WI38 (cell line): Measurements from ENCODE around the gene GSG1L.

Experiments
- H3K4me3 ChIP-seq: 2 replicates; pipeline ENCODE4 v1.5.1; 2011; ENCODE audit warnings: low read depth, mild to moderate bottlenecking, control low read depth, low read length
- CTCF ChIP-seq: IDR thresholded peaks from 2 replicates; pipeline ENCODE4 v1.5.1; 2012; ENCODE audit warnings: low read depth, mild to moderate bottlenecking, control low read depth, low read length

Gene GSG1L

GRCh38 chr16:28014851-28015250 is 48.7 kb downstream of the GSG1L start:
- TF ChIP-seq CTCF: no peak
- no peak overlapping the region for H3K4me3 ChIP-seq

- H3K4me3 ChIP-seq: no peak overlapping the region
- TF ChIP-seq CTCF: no peak
These were observed 49.6 kb downstream of the GSG1L start for GRCh38 chr16:28013878-28014277.

GRCh38 chr16:28013392-28013791 is 50.1 kb downstream of the GSG1L start:
- no peak for TF ChIP-seq CTCF
- H3K4me3 ChIP-seq: no peak overlapping the region

- no peak for TF ChIP-seq CTCF
- H3K4me3 ChIP-seq: no peak overlapping the region
These were observed 51.5 kb downstream of the GSG1L start for GRCh38 chr16:28011971-28012445.

- no peak overlapping the region for H3K4me3 ChIP-seq
- TF ChIP-seq CTCF: no peak
These were observed 52.3 kb downstream of the GSG1L start for GRCh38 chr16:28011223-28011622.

- TF ChIP-seq CTCF: no peak
- H3K4me3 ChIP-seq: no peak overlapping the region
These were observed 52.8 kb downstream of the GSG1L start for GRCh38 chr16:28010671-28011070.

GRCh38 chr16:28009586-28010373 is 53.7 kb downstream of the GSG1L start:
- no peak for TF ChIP-seq CTCF
- no peak overlapping the region for H3K4me3 ChIP-seq
